ENCODE data around the gene ATF6.
"Not testable (repeated sequence)": the region's sequence is repeated elsewhere in the genome, so short reads cannot be mapped to it uniquely, and the experiment has no call there.

ATF6 gene

DNA sequence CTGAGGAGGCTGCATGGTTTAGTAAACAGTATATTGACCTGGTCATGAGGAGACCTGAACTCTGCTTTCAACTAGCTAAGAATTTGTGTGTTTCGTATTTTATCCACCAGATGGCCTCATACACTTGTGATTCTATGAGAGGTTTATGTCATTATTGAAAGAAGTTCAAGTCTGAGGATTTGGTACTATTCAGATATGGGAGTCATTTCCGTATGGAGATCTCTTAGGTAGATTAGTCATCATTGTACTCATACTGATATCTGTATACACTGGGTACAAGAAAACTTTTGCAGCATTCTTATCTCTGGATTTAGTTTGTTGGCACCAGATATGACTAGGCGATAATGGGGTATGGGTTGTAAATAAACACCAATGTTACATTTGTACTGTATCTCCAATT lies 26.6 kb downstream of the ATF6 start:
- peak; percentile 82 for DNase-seq (ENCODE audit: low read depth)
- no peak overlapping the region for H3K4me3 ChIP-seq (replicated peaks; ENCODE audit: low read depth, low read length)
- TF ChIP-seq, protein P1, sequence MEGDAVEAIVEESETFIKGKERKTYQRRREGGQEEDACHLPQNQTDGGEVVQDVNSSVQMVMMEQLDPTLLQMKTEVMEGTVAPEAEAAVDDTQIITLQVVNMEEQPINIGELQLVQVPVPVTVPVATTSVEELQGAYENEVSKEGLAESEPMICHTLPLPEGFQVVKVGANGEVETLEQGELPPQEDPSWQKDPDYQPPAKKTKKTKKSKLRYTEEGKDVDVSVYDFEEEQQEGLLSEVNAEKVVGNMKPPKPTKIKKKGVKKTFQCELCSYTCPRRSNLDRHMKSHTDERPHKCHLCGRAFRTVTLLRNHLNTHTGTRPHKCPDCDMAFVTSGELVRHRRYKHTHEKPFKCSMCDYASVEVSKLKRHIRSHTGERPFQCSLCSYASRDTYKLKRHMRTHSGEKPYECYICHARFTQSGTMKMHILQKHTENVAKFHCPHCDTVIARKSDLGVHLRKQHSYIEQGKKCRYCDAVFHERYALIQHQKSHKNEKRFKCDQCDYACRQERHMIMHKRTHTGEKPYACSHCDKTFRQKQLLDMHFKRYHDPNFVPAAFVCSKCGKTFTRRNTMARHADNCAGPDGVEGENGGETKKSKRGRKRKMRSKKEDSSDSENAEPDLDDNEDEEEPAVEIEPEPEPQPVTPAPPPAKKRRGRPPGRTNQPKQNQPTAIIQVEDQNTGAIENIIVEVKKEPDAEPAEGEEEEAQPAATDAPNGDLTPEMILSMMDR (IDR thresholded peaks at IDR 0.05; ENCODE audit: low read length, missing control alignments) = peak; percentile 55

DNA sequence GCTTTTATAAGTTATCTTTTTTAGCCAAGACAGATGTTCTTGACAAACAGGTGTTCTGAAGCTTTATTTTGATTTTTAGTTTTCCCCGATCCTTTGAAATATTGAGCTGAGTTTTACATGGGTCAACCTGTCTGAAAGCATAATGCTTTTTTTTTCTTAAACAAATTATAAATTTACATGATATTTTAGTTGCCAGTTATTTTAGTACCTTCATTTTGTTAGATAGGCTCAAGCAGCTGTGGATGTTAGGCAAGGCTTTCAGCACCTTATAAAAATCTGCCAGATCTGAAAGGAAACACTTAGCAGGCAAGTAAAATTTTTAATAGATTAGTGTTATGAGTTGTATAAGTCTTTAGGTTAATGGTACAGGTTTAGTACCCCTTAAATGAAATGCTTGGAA lies 33.7 kb downstream of the ATF6 start:
- DNase-seq (ENCODE audit: low read depth) = no peak
- H3K4me3 ChIP-seq (replicated peaks; ENCODE audit: low read depth, low read length) = no peak overlapping the region
- TF ChIP-seq, protein P1 (IDR thresholded peaks at IDR 0.05; ENCODE audit: low read length, missing control alignments) = no peak

DNA sequence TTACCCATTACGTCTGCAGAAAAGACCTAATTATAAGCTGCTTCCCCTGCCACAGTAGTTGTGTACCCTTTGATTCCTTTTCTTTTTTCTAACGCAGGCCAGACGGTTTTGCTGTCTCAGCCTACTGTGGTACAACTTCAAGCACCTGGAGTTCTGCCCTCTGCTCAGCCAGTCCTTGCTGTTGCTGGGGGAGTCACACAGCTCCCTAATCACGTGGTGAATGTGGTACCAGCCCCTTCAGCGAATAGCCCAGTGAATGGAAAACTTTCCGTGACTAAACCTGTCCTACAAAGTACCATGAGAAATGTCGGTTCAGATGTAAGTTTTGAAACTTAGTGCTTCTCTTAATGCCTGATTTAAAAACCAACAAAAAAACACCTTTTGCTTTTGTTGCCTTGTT lies 35.8 kb downstream of the ATF6 start:
- no peak overlapping the region for H3K4me3 ChIP-seq (replicated peaks; ENCODE audit: low read depth, low read length)
- TF ChIP-seq, protein P1 (IDR thresholded peaks at IDR 0.05; ENCODE audit: low read length, missing control alignments) = no peak
- no peak for DNase-seq (ENCODE audit: low read depth)

DNA sequence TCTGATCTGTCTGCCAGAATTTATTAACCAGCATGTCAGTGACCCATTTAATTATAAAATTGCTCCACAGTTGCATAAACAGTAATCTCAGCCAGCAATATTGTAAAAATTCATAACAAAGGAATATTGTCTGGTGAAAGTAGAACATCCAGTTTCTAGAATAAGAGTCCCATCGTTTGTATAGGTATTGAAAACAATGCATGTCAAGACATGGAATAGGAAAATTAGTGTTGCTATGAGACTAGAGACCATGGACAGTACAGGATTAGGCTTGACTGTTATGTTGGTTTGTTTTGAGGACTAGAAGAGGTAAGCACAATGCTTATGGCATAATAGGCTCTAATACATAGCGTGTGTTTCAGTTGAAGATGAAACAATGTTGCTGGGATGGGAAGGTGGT lies 37.1 kb downstream of the ATF6 start:
- H3K4me3 ChIP-seq (replicated peaks; ENCODE audit: low read depth, low read length) = no peak overlapping the region
- TF ChIP-seq, protein P1 (IDR thresholded peaks at IDR 0.05; ENCODE audit: low read length, missing control alignments) = no peak
- no peak for DNase-seq (ENCODE audit: low read depth)

DNA sequence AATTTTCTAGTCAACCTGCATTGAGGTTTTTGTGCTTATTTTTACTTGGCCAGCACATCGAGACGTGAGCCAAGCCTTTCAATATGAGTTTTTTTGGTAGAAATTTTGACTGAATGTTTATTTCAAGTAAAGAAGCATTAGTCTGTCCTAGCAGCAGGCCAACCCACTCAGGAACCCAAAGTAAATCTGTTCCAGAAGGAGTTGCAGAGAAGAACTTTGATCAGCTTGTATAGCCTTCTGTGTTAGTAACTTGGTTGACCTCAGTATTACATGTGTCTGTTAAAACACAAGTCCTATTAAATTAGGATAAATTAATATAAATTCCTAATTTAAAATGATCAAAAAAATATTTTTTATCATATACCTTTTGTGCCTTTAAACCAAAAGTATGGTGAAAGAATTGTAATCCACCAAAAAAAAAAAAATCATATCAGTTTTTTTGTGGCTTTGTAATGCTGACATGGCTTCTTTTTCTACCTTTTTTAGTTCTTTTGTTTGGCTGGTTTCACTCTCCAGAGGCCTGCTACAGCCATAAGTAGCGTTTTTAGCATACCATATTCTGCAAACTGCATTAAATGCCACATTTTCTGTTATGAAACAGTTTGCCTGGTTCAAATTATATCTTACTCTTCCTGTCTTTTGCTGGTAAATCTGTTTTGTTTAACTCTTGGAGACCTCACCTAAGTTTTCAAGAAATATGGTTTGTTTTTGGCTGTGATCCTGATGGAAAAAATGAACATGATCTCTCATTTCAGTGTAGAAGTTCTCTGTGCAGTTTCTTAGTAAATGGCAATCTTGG lies 39.5 kb downstream of the ATF6 start:
- TF ChIP-seq, protein P1 (IDR thresholded peaks at IDR 0.05; ENCODE audit: low read length, missing control alignments) = no peak
- no peak overlapping the region for H3K4me3 ChIP-seq (replicated peaks; ENCODE audit: low read depth, low read length)
- no peak for DNase-seq (ENCODE audit: low read depth)

DNA sequence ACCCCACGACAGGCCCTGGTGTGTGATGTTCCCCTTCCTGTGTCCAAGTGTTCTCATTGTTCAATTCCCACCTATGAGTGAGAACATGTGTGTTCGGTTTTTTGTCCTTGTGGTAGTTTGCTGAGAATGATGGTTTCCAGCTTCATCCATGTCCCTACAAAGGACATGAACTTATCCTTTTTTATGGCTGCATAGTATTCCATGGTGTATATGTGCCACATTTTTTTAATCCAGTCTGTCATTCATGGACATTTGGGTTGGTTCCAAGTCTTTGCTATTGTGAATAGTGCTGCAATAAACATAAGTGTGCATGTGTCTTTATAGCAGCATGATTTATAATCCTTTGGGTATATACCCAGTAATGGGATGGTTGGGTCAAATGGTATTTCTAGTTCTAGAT lies 43.1 kb downstream of the ATF6 start:
- DNase-seq (ENCODE audit: low read depth); H3K4me3 ChIP-seq (replicated peaks; ENCODE audit: low read depth, low read length): not testable (repeated sequence)

DNA sequence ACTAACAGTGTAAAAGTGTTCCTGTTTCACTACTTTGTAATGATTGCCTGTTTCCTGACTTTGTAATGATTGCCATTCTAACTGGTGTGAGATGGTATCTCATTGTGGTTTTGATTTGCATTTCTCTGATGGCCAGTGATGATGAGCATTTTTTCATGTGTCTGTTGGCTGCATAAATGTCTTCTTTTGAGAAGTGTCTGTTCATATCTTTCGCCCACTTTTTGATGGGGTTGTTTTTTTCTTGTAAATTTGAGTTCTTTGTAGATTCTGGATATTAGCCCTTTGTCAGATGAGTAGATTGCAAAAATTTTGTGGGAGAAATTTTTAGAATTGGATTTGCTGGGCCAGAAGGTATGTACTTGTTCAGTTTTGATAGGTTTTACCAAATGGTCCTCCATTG lies 43.5 kb downstream of the ATF6 start:
- DNase-seq (ENCODE audit: low read depth); H3K4me3 ChIP-seq (replicated peaks; ENCODE audit: low read depth, low read length): not testable (repeated sequence)

DNA sequence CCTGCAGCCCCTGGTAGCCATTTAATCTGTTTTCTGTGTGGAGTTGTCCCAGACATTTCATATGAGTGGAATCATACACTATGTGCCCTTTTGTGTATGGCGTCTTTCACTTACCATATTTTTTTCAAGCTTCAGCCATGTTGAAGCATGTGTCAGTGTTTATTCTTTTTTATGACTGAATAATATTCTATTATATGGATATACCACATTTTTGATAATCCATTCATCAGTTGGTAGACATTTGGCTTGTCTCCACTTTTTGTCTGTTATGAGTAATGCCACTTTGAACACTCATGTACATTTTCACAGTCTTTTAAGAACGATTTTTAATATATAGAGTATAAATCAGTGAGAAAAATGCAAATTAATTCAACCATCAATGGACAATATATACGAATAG lies 44.7 kb downstream of the ATF6 start:
- no peak overlapping the region for H3K4me3 ChIP-seq (replicated peaks; ENCODE audit: low read depth, low read length)
- TF ChIP-seq, protein P1 (IDR thresholded peaks at IDR 0.05; ENCODE audit: low read length, missing control alignments) = no peak
- no peak for DNase-seq (ENCODE audit: low read depth)

All from fibroblast of pulmonary artery (primary cell).